Kidney capillary endothelial cell (primary cell): ENCODE data around the gene SHROOM3.
A peak's percentile ranks its signal among the peaks of the same experiment; 100 is the strongest.

Experiments used
- DNase-seq: peaks from one replicate; pipeline ENCODE4 v3.0.0-alpha.2; 2018; ENCODE audit warnings: low spot score

SHROOM3 gene

DNA sequence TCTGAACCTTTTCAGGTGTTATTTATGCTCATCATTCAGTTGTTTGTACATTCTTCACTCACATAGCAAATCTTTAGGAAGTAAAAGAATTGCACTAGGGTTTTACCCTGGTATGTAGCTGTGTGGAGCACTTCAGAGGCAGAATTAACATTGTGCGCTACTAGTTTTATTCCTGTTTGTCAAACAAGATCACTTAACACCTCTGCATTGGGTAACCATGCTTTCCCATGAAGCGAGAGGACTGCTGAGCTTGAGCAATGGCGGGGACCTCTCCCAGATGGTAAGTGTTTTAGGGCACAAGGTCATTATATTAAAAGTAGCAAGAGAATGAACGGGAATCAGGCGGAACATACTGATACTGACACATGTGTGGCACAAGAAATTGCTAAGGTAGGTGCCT lies 59.2 kb downstream of the SHROOM3 start:
- DNase-seq, result no peak

DNA sequence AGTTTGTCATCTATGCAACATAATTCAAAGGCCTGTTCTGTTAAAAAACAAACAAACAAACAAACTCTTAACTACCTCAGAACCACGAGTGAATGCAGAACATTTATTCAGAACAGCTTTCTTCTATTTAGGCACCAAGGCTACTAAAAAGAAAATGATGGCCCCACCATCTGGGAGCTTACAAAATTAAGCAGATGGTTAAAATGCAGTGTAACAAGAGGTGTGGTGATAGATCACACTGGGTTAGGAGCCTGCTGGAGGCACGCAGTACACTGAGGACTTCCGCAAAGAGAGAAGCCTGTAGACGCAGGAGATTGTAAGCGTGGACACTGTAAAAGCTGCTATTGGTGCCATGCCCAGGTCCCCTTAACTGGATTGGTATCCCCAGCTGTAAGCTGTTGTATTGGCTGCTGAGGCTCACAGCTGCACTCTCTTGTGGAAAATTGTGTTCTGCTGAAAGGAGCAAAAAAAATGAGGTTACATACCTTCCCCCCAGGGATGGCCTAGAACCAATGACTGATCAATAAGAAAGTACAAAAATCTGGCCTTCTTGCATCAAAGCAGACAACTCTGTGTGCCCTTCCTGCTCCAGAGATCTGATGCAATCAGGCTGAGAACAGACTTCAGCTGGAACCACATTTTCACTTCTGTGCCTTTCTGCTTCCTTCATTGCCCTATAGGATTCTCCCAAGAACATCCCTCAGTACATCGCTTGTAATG lies 60.0 kb downstream of the SHROOM3 start:
- no peak for DNase-seq

DNA sequence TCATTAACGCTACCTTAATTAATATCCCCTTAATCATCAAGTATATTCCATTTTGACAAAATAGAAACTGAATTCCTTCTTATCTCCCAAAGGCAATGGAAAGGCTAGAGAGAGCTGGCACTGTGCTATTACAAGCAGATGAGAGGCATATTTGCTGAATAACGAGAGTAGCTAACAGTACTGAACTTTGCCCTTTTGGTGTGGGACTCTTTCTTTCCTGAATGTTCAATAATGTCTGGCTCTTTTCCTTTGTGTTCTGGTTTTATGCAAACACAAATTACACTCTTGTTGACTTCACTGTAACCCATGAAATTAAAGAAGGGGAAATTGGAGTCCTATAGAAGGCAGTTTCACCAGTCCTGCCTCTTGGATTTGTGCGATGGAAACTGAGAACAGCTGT lies 63.5 kb downstream of the SHROOM3 start:
- no peak for DNase-seq

DNA sequence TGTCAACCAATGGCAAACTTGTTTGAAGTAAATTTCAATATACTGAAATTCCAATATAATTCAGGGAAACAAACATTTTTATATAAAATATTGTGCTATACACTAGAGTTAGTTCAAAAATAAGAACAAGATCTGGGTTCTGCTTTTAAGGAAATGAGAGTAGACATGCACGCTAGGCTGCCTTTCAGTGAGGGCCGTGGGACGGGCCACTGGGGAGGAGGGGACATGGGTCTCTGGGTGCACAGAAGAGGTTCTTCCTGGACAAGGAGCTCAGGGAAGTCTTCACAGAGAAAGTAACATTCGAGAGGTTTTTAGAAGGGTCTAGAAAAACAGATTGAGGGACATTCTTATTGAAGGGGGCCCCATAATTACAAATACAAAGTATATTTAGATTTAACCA lies 64.4 kb downstream of the SHROOM3 start:
- DNase-seq, result no peak

DNA sequence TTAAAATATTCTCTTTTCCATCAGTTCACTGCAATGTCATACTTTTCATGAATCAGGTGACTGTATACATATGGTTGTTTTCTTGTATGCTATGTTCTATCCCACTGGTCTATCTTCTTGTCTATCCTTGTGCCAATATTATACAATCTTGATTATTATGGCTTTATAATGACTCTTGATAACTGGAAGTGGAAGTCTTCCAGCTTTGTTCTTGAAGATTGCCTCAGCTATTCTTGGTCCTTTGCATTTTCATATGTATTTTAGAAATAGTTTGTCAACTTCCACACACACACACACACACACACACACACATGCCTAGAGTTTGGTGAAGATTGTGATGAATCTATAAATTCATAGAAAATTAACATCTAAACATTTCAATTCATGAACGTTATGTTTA lies 67.9 kb downstream of the SHROOM3 start:
- no peak for DNase-seq

DNA sequence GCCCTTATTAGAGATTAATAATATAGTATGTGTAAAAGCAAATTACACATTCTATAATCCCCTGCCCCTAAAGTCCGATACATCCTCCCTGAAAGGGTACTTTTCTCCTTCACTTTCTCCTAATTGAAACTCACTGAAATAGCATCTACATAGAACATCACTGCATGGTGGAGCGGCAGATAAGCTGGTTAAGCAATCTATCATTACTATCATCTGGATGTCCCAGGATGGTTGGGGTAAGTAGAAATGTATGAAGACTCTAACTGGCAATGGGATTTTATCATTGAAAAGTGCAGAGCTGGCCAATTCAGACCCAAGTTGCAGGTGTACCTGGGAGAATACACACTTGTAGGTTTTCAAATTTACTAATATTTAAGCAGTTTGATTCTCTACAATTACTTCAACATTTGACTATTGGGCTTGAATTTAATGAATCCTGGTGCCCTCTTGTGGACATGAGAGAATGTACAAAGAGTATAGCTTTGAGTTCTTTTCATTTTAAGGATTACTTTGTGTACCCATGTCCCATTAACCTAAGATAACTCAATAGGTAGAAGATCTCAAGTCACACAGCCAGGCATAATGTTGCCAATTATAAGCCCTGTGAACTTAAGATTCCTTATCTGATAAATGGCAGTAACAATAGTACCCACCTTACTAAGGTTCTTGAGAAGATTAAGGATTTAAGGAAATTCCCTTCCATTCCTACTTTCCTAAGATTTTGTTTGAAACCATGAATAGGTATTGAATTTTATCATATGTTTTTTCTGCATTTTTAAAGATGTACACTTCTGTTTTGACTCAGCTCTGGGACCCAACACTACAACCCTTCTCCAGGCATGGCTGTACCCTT lies 69.8 kb downstream of the SHROOM3 start:
- peak; percentile 55 for DNase-seq

DNA sequence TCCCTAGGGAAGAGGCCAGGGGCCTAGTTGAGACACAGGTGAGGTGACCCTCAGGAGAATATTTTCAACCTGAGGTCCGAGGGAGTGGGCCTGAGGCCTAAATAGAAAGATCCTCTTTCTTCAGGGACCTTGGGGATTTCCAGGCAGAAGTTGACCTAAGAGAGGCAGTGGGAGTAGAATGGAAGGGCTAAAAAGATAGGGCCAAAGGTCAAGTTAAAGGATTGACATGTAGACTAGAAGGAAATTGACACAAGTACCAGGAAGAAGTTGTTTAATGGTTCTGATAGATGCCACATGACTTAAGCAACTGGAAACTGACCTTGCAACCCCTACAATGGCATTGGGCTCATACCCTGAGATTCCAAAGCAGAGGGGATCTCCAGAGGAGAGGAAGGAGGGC lies 76.9 kb downstream of the SHROOM3 start:
- DNase-seq, result no peak

DNA sequence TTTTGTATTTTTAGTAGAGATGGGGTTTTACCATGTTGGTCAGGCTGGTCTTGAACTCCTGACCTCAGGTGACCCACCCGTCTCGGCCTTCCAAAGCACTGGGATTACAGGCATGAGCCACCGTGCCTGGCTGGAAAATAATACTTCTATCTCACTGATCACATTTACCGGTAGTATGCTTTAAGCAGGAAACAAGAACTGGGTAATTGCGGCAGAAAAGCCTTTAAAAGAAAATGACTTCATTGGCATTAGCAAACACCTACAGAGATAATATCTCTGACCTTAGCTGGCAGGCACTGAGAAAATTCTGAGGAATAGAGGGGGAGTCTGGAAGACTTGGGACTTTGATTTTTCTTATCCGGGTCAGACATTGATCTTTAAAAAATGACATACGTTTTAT lies 78.5 kb downstream of the SHROOM3 start:
- no peak for DNase-seq

DNA sequence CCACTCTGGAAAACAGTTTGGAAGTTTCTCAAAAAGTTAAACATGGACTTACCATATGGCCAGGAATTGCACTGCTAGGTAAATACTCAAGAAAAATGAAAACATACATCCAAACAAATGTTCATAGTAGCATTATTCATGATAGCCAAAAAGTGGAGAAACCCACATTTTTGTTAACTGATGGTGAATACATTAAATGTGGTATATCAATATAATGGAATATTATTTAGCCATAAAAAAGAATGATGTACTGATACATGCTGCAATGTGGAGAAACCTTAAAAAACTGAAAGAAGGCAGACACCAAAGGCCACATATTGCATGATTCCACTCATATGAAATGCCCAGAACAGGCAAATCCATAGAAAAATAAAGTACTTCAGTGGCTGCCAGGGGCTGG lies 79.1 kb downstream of the SHROOM3 start:
- DNase-seq, result no peak

DNA sequence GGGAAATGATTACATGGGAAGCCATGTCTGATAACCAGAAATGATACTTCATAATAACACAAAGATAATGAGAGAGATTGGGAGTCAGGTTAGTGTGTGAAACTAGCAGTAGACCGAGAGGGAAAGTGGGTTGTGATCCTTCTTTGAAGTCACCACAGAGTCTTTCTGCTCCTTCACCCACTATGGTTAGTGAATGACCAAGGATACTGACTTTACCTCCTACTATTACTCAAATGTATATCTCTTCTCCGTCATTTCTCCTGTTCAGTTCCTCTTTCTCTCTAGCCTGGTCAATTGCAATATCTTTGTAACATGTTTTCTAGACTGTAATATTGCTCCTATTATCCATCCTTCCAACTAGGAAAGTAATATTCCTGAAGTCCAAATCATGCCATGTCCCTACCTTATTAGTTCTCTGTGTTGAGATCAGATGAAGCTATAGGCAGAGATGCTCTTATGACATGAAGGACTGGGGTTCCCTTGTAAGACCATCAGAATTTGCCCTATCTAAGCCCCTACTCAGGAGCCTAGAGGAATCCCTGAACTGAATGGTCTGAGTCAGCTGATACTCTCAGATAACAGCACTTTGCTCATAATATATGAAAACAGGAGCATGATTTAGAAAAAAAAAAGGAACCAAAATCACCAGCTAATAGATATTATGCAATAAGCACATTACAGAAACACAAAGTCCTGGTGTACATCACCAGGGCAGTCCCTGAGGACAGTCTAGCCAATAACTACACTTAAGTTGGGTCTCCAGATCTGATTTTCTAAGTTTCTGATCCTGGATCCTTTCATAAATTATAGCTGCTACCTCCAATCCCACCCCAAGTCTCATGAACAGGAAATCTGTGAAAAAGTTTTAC lies 81.2 kb downstream of the SHROOM3 start:
- no peak for DNase-seq

DNA sequence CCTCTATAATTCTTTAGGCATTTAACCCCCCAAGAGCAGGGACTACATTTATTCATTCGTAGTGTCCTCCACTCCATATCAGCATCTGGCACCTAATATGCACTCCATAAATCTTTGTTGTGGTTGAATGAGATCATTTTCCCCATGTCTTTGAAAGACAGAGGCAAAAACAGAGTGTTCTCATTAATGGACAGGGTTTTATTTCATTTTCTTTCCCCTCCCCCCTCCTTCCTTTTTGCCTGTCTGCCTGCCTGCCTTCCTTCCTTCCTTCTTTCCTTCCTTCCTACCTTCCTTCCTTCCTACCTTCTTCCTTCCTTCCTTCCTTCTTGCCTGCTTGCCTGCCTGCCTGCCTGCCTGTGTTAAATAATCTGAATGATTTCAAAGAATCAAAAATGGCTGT lies 83.2 kb downstream of the SHROOM3 start:
- DNase-seq, result no peak

DNA sequence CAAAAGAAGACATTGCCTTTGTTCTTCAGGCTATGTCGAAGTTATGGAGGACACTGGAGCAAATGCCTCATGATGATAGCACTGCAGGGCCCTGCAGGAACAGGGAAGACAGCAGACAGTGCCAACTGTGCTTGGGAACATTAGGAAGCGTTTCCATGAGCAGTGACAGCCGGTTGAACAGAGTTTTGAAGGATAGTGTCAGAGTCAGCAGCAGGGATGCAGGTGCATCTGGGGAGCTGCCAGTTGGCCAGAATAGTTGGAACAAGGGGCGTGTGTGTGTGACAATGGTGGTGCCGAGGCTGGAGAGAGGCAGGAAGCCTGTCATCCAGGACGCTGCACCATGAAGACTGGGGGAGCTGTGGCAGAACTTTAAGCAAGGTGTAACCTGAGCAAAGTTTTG lies 88.6 kb downstream of the SHROOM3 start:
- no peak for DNase-seq

DNA sequence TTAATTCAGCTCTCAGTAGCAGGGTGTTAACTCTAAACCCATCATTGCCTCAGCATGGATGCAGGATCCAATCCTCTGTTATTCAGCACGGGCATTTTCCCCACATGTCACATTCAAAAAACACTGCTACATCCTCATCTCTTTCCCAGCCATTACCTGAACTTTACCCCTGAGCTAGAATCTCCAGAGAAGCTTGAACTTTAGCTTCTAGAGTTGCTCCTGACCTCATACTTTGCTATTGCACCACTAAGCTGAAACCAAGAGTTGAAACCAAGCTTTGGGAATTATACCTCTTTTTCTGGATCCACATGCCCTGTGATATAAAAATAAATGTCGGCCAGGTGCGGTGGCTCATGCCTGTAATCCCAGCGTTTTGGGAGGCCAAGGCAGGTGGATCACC lies 90.7 kb downstream of the SHROOM3 start:
- no peak for DNase-seq

DNA sequence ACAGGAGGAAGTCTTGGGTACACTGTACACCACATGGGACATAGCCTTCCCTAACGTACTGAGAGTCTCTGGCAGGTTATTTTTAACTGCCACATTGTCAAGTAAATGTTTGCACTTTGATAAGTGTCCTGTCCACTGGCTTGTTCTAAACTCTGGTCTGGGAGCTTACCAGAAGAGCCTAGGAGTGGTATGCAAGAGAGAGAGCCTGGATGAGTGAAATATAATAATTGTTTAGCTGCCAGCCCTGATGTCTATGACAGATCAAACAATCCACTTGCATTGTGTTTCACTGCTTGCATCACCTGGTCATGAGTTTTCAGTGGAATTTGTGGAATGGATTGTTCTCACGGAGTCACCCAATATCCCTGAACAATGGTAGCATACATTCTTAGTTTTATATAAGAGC lies 91.6 kb downstream of the SHROOM3 start:
- DNase-seq, result no peak

DNA sequence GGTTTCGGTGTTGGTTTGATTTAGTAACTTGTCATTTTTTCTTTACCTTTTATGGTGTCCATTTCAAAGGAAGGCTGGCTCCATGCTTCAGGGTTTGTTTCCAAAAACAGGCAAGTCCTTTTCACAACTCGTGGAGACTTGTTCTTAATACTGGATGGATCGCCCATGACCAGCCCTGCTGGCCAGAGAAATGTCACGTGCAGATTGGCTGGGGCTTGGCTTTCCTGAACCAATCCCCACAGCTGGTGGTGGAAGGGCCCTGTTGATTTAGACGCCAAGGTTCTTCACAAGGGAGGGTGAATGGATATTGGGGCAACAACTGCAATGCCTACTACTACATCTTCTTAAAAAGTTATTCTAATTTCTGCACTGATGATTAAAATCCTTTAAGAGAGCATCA lies 92.6 kb downstream of the SHROOM3 start:
- no peak for DNase-seq

DNA sequence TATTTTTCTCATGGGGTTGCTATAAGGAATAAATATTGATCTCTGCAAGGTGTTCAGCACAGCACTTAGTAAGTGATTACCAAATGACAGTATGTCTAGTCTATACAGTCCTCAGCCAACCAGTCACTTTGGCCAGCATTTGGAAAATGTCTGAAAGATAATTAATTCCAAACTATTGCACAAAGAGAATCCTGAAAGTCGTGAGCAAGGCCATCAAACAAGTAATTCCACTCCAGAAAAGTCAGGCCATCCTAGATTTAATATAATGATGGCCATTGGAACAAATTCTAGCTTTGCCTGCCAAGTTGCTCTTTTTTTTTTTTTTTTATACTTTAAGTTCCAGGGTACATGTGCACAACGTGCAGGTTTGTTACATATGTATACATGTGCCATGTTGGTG lies 96.6 kb downstream of the SHROOM3 start:
- no peak for DNase-seq

DNA sequence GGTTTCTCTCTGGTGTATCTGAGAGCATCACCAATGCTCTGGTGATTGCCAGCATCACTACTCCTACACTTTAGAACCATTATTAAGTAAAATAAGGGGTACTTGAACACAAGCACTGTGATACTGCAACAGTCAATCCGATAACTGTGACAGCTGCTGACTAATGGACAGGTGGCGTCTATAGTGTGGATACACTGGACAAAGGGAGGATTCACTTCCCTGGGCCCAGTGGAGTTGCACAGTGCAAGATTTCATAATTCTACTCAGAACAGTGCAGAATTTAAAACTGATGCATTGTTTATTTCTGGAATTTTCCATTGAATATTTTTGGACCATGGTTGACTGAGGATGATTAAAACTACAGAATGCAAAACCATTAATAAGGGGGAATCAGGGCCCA lies 97.8 kb downstream of the SHROOM3 start:
- no peak for DNase-seq

DNA sequence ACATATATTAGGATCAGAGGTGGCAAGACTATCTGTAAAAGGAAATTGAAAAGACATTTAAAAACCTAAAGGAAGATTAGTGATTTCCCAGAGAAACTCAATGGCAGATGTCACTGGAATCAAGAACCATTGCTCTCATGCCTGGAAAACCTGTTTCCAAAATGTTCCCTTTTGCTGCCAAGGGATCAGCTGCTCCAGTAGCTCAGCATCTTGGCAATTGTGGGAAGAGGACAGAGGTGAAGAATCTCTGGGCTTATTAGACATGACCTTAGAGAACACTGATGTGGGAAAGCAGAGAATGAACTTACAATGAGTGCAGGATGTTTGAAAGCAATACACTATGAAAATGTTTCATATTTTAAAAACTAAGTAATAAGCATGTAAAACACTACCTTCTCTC lies 98.3 kb downstream of the SHROOM3 start:
- DNase-seq, result no peak

DNA sequence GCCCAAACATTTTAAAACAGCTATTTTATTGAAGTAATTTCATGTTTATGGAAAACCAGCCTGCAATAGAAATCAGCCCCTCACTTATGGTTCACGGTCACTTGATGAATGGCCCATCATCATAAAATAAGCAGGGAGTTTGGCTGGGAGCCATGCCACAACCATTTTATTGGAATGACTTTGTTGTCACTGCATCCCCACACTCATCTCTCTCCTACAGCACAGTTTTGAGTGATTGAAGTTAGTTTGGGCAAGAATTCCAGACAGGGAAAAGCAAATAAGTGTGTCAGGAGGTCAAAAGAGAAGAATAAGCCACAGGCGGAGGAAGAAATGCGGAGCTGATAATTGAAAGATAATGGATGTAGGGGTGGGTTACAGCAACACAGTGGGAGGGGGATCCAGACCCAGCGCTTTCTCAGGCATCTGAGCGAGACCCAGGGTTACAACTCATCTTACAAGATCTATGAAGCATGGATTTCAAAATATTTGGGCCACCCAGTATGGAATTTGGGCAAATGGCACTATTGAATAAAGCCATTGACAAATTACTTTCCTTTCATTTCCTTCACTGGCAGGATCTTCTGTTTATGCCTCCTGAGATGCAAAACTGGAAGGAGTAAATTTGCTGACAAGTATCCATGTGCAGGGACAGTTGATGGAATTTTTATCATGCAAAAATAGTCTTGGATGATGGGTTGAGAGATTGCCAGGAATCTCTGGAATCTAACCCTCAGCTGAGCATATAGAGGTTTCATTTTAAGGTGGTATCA lies 100.8 kb downstream of the SHROOM3 start:
- no peak for DNase-seq

DNA sequence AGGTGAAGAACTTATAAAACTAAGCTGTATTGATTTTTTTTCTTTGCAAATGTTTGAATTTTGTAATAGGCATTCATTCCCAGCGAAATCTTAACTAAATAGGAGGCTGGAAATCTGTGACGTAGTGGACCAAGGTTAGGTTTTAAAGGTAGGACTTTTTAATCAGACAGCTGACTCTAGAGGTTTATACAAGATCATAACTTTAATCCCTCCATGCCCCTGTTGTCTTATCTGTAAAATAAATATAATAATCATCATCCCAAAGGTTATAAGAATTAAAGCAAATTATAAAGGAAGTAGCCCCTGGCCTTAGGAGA lies 101.3 kb downstream of the SHROOM3 start:
- DNase-seq, result no peak

DNA sequence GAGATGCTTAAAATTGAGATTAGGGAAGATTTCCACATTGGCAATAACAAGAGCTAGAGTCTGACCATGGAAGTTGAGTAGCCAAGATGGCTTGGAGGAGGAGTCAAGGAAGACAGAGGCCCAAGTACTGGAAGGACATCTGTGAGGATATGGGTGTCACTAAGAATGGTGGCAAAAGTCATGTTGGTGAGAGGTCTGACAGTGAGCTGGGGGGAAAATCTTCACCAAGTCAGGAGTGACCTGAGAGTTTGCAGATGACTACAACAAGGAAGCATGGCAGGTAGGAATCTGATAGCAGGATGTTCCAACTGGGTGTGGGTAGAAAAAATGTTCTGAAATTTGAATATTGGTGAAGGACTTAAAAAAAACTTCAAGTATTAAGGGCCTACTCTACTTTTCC lies 103.3 kb downstream of the SHROOM3 start:
- DNase-seq, result no peak

DNA sequence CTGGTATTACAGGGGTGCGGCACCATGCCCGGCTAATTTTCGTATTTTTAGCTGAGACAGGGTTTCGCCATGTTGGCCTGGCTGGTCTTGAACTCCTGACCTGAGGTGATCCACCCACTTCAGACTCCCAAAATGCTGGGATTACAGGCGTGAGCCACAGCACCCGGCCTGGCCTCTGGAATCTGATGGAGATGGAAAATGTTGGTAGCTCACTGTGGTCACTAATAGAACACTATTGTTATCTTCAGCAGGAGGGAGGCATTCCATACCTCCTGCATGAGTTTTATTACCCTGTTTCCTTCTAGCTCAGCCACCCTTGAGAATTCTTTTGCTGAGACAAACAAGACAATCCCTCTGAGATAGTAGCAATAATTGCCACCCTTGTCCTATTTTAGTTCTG lies 105.0 kb downstream of the SHROOM3 start:
- no peak for DNase-seq
